Liver (tissue), 3 donors: ENCODE data around the gene ALDOA.

Experiments
- FOXA1 ChIP-seq: IDR thresholded peaks from 2 replicates; pipeline ENCODE4 v1.6.1; 2016; ENCODE audit warnings: antibody characterized with exemption
- GABPA ChIP-seq, 2 donors: IDR thresholded peaks in 1 of 2; conservative IDR thresholded peaks in 1 of 2; 2 replicates each; pipeline ENCODE4 v1.6.1; 2016; ENCODE audit warnings: antibody characterized with exemption in 2 of 2, mild to moderate bottlenecking in 1 of 2, moderate library complexity in 1 of 2
- RAD21 ChIP-seq, 2 donors: IDR thresholded peaks; 2 replicates each; pipeline ENCODE4 v1.6.1; 2016; ENCODE audit warnings: antibody characterized with exemption in 2 of 2, mild to moderate bottlenecking in 2 of 2
- YY1 ChIP-seq: IDR thresholded peaks from 2 replicates; pipeline ENCODE4 v1.6.1; 2016; ENCODE audit warnings: antibody characterized with exemption, mild to moderate bottlenecking
- TF ChIP-seq, protein P1 (sequence below): fragments of 150-350 bp; IDR thresholded peaks from 2 replicates; pipeline ENCODE4 v1.5.1; 2017; ENCODE audit warnings: improper control_type of control experiment, low read depth, low read length; ENCODE audit not compliant: missing input control
- TF ChIP-seq, protein P2 (sequence below): IDR thresholded peaks from 2 replicates; pipeline ENCODE4 v1.6.1; 2016; ENCODE audit warnings: antibody characterized with exemption
- TF ChIP-seq, protein P3 (sequence below): IDR thresholded peaks from 2 replicates; pipeline ENCODE4 v1.6.1; 2016; ENCODE audit warnings: antibody characterized with exemption, mild to moderate bottlenecking
- donor health status: healthy.
- donor health status: healthy.

GRCh38 chr16:30068750-30069610, 3.4 kb downstream of the ALDOA start:
- TF ChIP-seq, protein P1, sequence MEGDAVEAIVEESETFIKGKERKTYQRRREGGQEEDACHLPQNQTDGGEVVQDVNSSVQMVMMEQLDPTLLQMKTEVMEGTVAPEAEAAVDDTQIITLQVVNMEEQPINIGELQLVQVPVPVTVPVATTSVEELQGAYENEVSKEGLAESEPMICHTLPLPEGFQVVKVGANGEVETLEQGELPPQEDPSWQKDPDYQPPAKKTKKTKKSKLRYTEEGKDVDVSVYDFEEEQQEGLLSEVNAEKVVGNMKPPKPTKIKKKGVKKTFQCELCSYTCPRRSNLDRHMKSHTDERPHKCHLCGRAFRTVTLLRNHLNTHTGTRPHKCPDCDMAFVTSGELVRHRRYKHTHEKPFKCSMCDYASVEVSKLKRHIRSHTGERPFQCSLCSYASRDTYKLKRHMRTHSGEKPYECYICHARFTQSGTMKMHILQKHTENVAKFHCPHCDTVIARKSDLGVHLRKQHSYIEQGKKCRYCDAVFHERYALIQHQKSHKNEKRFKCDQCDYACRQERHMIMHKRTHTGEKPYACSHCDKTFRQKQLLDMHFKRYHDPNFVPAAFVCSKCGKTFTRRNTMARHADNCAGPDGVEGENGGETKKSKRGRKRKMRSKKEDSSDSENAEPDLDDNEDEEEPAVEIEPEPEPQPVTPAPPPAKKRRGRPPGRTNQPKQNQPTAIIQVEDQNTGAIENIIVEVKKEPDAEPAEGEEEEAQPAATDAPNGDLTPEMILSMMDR = peak; percentile 30
- TF ChIP-seq RAD21 (IDR thresholded peaks at IDR 0.05) = peak in 1 of 2 donors; percentile 55
- TF ChIP-seq, protein P2, sequence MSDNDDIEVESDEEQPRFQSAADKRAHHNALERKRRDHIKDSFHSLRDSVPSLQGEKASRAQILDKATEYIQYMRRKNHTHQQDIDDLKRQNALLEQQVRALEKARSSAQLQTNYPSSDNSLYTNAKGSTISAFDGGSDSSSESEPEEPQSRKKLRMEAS = no peak
- TF ChIP-seq GABPA (IDR thresholded peaks at IDR 0.05 in 1 of 2, conservative IDR thresholded peaks at IDR 0.05 in 1 of 2) = no peak
- TF ChIP-seq, protein P3, sequence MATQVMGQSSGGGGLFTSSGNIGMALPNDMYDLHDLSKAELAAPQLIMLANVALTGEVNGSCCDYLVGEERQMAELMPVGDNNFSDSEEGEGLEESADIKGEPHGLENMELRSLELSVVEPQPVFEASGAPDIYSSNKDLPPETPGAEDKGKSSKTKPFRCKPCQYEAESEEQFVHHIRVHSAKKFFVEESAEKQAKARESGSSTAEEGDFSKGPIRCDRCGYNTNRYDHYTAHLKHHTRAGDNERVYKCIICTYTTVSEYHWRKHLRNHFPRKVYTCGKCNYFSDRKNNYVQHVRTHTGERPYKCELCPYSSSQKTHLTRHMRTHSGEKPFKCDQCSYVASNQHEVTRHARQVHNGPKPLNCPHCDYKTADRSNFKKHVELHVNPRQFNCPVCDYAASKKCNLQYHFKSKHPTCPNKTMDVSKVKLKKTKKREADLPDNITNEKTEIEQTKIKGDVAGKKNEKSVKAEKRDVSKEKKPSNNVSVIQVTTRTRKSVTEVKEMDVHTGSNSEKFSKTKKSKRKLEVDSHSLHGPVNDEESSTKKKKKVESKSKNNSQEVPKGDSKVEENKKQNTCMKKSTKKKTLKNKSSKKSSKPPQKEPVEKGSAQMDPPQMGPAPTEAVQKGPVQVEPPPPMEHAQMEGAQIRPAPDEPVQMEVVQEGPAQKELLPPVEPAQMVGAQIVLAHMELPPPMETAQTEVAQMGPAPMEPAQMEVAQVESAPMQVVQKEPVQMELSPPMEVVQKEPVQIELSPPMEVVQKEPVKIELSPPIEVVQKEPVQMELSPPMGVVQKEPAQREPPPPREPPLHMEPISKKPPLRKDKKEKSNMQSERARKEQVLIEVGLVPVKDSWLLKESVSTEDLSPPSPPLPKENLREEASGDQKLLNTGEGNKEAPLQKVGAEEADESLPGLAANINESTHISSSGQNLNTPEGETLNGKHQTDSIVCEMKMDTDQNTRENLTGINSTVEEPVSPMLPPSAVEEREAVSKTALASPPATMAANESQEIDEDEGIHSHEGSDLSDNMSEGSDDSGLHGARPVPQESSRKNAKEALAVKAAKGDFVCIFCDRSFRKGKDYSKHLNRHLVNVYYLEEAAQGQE = no peak
- TF ChIP-seq YY1 = no peak
- TF ChIP-seq FOXA1 = no peak
